Liver (tissue), 3 donors: ENCODE data around the gene DOCK2.

Source experiments
- CTCF ChIP-seq: fragments of 150-350 bp; IDR thresholded peaks from 2 replicates; pipeline ENCODE4 v1.5.1; 2017; ENCODE audit warnings: improper control_type of control experiment, low read depth, low read length; ENCODE audit not compliant: missing input control
- SP1 ChIP-seq: IDR thresholded peaks from 2 replicates; pipeline ENCODE4 v1.6.1; 2018; ENCODE audit warnings: antibody characterized with exemption, mild to moderate bottlenecking
- TAF1 ChIP-seq: conservative IDR thresholded peaks from 2 replicates; pipeline ENCODE4 v1.6.1; 2016; ENCODE audit warnings: antibody characterized with exemption, mild to moderate bottlenecking
- YY1 ChIP-seq: IDR thresholded peaks from 2 replicates; pipeline ENCODE4 v1.6.1; 2016; ENCODE audit warnings: antibody characterized with exemption, mild to moderate bottlenecking
- donor health status: healthy.
- donor health status: healthy.

- no peak for TF ChIP-seq SP1
- no peak for TF ChIP-seq YY1
- TF ChIP-seq CTCF: no peak
- no peak for TF ChIP-seq TAF1
Measured at GRCh38 chr5:169731221-169731620, 94.1 kb downstream of the DOCK2 start.
